ENCODE data around the gene RSPH6A.

Gene RSPH6A

DNA sequence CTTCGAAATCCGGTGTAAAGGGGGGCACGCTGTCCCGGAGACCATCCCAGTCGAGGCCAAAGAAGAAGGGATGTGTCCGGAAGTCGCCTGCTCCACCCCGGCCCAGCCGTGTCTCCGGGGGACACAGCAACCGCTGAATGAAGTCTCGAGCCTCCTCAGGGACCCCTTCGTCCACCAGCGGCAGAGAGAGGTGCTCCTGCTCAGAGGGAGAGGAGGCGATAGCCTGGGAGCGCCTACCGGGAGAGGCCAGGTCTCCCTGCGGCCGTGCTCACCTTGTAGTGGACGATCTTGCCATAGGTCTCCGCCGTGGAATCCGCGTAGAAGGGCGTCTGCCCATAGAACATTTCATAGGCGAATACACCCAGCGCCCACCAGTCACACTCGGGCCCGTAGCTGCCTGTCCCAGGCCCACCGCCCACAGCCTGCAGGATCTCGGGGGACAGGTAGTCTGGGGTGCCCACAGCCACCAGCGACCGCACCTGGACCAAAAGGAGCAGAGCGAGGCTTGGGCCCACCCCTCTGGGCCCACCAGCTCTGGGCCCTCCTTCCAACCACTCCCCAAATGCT lies 37.6 kb downstream of the RSPH6A start:
- no peak for DNase-seq (ENCODE audit: extremely low read depth, low read depth)
- TF ChIP-seq, protein P1, sequence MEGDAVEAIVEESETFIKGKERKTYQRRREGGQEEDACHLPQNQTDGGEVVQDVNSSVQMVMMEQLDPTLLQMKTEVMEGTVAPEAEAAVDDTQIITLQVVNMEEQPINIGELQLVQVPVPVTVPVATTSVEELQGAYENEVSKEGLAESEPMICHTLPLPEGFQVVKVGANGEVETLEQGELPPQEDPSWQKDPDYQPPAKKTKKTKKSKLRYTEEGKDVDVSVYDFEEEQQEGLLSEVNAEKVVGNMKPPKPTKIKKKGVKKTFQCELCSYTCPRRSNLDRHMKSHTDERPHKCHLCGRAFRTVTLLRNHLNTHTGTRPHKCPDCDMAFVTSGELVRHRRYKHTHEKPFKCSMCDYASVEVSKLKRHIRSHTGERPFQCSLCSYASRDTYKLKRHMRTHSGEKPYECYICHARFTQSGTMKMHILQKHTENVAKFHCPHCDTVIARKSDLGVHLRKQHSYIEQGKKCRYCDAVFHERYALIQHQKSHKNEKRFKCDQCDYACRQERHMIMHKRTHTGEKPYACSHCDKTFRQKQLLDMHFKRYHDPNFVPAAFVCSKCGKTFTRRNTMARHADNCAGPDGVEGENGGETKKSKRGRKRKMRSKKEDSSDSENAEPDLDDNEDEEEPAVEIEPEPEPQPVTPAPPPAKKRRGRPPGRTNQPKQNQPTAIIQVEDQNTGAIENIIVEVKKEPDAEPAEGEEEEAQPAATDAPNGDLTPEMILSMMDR (IDR thresholded peaks at IDR 0.05; ENCODE audit: low read depth, low read length): no peak

DNA sequence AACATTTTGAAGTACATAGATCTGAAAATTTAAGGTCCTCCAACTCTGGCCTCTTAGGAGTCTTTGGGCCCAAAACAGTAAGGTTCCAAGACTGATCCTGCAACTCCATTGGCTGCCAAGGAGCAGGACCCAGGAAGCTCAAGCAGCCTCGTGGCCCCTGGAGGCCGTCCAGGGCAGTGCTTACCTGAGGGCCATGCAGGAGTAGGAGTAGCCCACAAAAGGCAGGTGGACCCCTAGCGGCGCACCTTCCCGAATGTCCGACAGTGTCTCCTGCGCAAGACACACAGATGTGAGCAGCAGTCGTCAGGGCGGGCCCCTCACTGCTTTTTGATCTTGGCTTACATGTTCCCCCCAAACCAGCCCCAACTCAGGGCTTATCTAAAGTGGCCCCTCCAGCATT lies 40.3 kb downstream of the RSPH6A start:
- no peak for DNase-seq (ENCODE audit: extremely low read depth, low read depth)

DNA sequence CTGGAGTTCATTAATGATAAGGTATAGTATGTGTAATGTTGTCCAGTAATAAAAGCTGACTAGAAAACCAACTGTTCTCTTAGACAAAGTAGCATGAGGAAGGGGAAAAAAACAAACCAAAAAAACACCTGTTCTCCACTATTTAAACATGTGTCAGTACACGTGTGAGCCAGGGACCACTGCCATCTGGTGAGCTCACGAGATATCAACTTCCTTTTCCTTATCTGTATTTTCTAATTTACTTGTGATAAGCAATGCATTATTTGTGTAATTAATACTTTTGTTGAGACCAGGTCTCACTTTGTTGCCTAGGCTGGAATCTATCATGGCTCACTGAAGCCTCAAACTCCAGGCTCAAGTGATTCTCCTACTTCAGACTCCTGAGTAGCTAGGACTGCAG lies 41.7 kb downstream of the RSPH6A start:
- TF ChIP-seq, protein P1 (IDR thresholded peaks at IDR 0.05; ENCODE audit: low read depth, low read length): no peak
- DNase-seq (ENCODE audit: extremely low read depth, low read depth): no peak

More for the DNA sequence above, 40.3 kb downstream of the RSPH6A start:
- TF ChIP-seq, protein P1 (IDR thresholded peaks at IDR 0.05; ENCODE audit: low read depth, low read length): no peak

DNA sequence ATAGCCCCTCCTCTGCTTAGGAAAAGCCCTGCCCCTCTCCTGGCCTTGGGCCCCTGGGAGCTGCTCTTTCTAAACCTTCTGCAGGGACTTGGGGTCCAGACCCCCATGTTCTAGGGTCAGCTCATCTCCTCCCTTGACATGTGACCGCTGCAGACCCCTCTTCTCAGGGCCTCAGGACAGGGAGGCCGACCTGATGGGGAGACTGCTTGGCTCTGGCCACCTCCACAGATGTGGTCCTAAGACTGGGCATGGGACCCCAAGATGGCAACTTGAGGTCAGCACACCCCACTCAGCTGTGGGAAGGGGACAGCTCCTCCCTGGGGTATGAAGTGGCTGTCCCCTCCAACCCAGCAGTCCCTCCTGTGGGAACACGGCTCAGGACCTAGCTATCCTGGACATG lies 42.2 kb downstream of the RSPH6A start:
- DNase-seq (ENCODE audit: extremely low read depth, low read depth): no peak

DNA sequence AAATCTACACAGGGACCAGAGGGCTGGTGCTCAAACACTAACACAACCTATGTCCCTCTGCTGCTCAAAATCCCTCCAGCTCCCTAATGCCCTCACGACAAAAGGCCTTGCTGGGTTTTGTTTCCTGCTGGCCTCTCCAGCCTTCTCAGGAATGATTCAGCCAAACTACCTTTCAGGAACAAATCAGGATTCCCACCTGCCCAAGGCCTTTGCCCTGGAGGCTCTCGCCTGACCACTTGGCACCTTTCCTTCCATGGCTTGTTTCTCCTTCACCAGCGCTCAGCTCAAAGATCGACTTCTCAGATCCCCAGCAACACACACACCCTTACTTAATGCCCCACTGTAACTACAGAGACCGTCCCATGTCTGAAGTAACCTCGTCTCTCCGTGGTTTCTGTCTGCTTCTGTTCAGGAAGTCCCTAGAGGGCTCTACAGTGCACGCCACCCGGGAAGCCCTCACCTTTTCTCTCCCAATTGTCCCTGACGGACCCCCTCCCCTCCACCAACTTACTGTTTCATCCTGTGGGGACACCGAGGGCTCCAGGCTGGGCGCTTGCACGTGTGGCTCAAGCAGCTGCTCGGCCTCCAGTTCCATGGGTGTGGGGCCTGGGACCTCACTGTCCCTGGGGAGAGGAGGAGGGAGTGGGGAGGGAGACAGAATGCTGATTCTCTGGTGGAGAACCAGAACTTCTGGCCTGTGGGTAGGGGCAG lies 42.8 kb downstream of the RSPH6A start:
- DNase-seq (ENCODE audit: extremely low read depth, low read depth): no peak

More for the DNA sequence above, 42.2 kb downstream of the RSPH6A start:
- TF ChIP-seq, protein P1 (IDR thresholded peaks at IDR 0.05; ENCODE audit: low read depth, low read length): no peak

DNA sequence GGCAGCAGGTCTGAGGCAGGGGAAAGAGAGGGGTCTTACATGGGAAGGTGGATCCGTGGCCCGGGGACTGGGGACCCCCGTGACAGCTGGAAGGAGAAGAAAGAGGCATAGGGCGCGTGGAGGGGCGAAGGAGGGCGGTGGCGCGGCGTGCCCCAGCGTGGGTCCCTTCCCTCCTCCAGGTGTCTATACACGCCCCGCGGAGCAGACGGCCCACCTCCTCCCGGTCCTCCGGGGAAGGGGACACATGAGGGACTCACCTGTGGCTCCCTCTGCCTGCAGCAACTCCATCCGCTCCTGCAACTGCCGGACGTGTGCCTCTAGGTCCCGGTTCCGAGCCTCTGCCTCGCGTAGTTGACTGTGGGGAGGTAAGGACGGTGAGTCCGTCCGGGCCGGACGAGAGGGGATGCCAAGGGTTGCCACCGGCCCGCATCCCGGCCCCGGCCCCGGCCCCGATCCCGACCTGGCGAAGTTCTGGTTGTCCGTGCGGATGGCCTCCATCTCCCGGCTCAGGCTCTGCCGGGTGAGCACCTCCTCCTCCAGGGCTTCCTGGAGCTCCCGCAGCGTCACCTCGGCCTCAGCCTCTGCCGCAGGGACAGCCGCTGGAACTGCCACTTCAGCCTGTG lies 43.7 kb downstream of the RSPH6A start:
- TF ChIP-seq, protein P1 (IDR thresholded peaks at IDR 0.05; ENCODE audit: low read depth, low read length): no peak
- no peak for DNase-seq (ENCODE audit: extremely low read depth, low read depth)

More for the DNA sequence above, 42.8 kb downstream of the RSPH6A start:
- TF ChIP-seq, protein P1 (IDR thresholded peaks at IDR 0.05; ENCODE audit: low read depth, low read length): no peak
